NK-92 (cell line): Measurements from ENCODE around the gene HSD17B14.
"Not testable (repeated sequence)": the region's sequence is repeated elsewhere in the genome, so short reads cannot be mapped to it uniquely, and the experiment has no call there.

Experiments
- DNase-seq: peaks from one replicate; lab custom pipeline; 2025; ENCODE audit not compliant: unreplicated experiment; lab: John Stamatoyannopoulos, UW

The HSD17B14 gene

DNA sequence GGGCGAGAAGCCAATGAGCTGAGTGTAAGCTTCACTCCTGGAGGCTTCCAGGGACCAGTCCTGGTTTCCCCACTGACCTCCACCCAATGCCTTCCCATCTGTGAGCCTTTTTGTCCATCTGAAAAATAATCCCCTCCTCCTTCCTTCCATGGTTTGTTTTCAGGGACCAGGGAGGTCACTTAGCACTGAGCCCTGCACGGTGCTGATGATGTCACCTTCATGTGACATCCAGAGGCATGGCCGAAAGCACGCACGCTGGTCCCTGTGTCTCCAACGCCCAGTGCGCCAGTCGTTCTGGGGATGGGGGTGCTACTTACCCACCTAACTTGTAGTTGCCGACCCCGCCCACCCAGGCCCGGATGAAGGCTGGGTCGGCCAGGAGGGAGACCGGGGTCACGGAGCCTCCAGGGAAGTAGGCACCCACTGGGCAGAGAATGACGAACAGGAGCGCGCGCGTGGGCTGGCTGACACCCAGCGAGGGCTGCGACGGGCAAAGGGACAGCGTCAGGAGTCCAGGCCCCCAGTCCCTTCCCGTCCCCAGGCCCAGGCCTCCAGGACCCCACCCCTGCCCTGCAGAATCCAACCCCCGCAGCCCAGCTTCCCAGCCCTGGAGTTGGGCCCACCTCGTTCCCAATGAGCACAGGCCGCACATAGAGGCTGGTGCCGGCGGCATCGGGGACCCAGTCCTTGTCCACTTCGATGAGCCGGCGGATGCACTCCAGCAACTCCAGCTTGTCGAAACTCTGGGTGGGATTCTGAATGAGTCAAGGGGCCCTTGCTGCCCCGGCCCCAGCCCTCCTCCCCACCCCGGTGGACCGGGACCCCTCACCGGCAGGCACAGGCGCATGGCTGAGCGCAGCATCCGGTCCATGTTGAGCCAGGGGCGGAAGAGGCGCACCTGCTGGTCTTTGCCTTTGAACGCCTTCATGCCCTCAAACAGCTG is 36.7 kb downstream of the HSD17B14 start:
- DNase-seq = no peak

DNA sequence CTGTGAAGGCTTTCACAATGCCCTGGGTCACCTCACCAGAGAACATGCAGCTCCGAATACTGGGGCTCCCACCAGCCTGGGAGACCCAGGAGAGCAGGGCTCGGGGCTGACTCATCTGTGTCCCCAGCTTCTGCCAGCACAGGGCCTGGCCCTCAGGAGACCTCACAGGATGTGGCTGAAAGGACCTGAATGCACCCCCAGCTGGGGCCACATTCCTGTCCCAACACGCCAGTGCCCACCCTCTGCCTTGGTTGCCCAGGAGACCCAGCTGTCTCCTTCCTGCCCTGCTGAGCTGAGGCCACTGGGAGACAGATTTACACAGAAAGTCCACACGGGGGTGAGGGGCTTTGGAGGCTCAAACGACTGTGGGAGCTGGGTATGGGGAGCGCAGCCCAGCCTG is 37.4 kb downstream of the HSD17B14 start:
- no peak for DNase-seq

DNA sequence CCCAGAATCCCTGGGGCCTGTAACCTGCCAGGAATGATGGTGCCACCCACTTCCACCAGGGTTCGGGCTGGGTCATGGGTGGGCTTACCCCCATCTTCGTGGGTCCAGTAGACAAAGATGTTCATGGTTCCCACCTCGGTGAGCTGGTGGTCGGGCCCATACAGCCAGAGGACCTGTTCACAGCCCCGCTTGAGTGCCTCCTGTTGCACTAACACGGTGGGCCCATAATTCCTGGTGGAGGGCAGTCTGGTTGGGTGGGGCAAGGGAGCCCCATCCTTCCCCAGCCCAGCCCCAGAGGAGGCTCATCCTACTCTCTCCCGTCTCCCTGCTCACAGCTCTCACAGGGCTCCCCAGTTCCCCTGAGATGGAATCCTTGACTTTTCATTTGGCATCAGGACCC is 39.2 kb downstream of the HSD17B14 start:
- DNase-seq = no peak

DNA sequence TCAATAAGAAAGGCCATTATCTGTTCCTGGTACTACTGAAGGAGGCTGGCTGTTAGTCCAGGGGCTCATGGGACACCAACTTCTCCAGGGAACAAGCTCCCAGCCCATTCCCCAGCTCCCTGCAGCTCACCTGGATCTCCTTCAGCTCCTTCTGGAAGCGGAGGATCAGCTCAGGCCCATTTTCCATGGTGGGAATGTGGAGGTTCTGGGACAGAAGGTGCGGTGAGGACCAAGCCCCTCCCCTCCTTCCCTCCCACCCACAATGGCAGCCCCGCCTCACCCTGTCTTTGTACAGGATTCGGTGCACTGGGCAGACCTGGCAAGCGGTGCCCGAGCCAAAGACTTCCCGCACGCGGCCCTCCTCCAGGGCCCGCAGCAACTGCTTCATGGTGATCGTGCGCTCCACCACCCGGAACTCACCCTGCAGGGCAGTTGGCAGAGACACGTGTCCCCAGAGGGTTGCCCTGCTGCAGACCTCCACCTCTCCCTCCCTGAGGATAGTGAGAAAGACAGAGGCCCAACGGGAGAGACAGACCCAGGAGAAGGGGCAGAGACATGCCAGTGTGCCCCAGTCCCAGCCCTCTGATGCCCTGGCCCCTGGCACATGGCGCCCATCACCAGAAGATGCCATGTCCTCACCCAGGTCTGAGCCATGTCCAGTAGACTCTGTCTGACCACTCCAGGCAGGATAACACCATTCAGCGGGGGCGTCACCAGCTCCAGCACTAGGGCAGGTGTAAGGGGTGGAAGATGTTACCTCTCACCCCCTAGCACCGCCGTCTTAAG is 39.8 kb downstream of the HSD17B14 start:
- no peak for DNase-seq

DNA sequence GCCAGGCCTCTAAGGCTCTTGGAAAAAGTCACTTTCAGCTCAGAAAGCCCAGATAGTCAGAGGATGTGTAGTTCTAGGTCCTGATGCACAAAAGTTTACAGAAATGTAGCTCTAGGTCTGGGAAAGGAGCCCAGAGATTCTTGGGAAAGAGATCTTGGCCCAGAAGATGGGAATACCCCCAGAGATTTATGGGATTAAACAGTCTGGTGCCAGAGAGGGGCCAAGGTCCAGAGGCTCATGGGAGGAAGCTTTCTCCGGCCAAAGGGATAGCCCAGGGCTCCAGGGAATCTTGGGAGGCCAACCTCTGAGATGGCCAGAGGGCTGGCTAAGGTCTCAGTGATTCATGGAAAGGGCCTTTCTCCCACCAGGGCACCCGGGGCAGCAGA is 40.6 kb downstream of the HSD17B14 start:
- no peak for DNase-seq

DNA sequence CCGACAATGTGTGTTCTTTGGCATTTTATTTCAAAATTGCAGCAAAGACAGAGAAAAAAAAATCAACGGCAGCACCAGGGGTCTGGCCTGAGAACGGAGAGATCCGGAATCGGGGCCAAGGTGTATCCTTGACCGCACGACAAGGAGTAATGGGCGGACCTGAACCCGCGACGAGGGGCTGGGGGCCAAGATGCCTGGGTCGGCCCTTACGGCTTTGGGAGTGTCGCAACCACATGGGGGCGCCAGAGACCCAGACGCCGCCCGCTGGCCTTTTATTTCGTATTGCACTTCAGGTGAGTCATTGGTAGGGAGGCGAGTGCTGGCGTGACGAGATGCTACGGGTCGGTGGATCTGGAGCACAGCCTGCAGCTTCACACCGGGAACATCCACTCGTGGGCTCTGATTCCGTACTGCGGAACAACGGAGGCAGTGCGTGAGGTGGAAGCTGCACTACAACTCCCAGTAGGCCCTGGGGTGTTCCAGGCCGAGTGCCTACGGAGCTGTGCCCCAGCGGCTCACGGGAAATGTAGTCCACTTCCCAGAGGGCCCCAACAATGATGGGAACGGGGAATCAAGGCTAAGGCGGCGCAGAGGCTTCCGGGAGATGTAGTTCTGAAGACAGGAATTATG is 41.1 kb downstream of the HSD17B14 start:
- DNase-seq = no peak

DNA sequence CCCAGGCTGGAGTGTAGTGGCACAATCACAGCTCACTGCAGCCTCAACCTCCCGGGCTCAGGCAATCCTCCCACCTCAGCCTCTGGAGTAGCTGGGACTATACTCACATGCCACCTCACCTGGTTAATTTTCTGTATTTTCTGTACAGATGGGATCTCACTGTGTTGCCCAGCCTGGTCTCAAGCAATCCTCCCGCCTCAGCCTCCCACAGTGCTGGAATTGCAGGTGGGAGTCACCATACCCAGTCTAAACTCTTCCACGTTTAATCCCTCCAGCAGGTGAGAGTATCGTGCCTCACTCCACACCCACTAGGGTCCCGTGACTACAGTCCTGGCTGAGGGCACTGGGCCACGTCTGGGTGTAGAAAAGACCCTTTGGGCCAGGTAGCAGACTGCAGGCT is 42.0 kb downstream of the HSD17B14 start:
- no peak for DNase-seq

DNA sequence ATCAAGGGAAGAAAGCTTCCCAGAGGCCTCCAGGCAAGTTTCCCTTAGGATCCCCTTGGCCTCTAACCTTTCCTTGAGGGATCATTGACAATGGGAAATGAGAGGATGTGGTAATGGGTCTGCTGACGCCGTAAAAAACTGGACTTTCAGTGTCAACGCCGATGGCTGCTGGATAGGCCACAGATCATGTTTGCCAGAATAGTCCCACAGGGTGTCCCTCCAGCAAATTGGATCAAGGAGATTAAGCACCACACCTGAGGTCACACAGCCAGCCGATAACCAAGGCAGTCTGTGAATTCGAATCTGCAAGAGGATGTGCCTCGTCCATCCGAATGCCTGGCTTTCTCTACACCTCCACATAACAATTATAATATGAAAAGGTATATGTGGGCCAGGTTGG is 43.0 kb downstream of the HSD17B14 start:
- no peak for DNase-seq

DNA sequence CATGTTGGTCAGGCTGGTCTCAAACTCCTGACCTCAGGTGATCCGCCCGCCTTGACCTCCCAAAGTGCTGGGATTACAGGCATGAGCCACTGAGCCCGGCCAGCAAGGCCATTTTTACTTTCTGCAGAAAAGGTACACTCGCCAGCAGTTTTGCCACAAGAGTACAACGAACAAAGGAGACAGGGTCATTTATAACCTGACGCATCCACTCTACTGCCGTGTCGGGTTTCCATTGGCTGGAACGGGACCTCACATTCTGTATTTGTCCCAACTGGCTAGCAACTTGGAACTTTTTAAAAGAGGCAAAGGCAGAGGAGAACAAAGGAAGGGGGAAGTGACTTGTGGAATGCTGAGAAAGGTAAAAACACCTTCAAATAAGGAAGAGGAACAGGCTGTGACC is 49.0 kb downstream of the HSD17B14 start:
- not testable (repeated sequence) for DNase-seq

DNA sequence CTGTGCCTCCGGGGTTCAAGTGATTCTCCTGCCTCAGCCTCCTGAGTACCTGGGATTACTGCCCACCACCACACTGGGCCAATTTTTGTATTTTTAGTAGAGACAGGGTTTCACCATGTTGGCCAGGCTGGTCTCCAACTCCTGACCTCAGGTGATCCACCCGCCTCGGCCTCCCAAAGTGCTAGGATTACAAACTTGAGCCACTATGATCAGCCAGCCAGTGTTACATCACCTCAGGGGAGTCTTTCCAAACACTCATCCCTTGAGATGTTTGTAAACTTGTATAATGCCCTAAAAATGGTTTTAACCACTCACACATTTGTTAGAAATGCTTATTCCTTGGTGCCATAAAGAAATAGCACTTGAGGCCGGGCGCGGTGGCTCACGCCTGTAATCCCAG is 49.9 kb downstream of the HSD17B14 start:
- DNase-seq = not testable (repeated sequence)

DNA sequence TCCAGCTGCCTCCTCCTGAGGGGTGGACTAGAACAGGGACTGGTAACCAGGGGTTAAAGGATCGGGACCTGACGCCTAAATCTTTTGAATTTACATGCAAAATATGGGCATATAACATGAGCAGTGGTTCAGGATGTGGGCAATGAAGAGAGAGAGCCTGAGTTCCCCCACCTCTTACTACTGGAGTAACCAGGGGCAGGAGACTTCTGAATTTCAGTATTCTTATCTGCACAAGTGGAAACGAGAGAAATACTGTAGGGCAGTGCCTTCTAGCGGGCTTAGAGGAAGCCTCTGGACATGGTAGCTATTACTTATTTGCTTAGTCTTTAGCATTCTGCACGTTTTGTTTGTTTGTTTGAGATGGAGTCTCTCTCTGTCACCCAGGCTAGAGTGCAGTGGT is 51.8 kb downstream of the HSD17B14 start:
- no peak for DNase-seq

DNA sequence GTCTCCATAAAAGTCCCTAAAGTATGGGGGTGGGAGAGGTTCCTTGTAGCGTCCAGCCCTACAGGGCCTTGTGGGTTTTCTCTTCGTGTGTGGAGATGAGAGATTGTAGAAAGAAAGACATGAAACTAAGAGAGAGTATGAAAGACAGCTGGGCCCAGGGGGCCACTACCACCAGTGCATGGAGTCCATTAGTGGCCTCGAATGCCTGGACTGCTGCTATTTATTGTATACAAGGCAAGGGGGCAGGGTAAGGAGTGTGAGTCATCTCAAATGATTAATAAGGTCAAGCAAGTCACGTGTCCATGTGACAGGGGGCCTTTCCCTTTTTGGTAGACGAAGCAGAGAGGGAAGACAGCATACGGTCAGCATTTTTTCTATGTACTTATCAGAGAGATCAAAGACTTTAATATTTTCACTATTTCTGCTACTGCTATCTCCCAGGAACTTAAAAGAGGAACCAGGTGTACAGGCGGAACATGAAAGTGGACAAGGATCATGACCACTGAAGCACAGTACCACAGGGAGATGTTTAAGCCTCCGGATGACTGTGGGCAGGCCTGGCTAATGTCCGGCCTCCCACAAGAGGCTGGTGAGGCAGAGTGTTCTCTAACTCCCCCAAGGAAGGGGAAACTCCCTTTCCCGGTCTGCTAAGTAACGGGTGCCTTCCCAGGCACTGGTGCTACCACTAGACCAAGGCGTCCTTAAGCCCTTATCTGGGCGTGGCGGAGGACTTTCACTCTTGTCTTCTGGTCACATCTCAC is 55.5 kb downstream of the HSD17B14 start:
- no peak for DNase-seq

DNA sequence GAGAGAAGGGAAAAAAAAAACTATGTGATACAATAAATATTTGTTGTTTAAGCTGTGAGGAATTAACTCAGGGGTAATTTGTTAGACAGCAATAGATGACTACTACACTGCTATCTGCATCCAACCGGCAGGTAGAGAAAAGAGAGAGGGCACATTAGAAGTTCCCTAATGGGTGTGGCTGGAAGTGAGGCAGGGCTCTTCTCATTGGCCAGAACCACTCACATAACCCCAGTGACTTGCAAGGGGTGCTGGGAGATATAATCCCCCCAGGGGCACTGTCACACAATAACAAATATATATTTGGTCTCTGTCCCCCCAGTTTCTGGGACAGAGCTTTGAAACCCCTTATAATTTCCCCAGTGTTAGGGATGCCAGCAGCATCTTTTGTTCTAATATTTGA is 56.7 kb downstream of the HSD17B14 start:
- DNase-seq = no peak

DNA sequence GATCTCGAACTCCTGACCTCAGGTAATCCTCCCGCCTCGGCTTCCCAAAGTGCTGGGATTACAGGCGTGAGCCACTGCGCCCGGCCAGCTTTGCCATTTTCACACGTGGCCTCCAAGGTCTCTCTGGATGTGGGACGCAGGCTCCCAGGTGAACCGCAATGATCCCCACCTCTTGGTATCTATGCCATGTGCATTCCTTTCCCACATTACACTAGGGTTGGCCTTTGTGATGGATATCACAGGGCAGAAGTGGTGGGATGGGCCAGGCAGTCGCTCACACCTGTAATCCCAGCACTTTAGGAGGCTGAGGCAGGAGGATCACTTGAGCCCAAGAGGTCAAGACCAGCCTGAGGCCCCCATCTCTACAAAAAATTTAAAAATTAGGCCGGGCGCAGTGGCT is 58.6 kb downstream of the HSD17B14 start:
- DNase-seq = no peak

DNA sequence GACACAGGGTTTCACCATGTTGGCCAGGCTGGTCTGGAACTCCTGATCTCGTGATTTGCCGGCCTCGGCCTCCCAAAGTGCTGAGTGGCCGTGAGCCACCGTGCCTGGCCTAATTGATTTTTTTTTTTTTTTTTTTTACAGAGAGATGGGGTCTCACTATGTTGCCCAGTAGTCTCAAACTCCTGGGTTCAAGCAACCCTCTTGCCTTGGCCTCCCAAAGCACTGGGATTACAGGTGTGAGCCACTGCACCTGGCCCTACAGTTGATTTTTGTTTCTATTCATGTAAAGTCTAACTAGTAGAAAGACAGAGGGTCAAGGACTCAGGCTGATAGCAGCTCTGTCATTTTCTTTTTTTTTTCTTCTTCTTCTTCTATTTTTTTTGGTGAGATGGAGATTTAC is 59.2 kb downstream of the HSD17B14 start:
- no peak for DNase-seq

DNA sequence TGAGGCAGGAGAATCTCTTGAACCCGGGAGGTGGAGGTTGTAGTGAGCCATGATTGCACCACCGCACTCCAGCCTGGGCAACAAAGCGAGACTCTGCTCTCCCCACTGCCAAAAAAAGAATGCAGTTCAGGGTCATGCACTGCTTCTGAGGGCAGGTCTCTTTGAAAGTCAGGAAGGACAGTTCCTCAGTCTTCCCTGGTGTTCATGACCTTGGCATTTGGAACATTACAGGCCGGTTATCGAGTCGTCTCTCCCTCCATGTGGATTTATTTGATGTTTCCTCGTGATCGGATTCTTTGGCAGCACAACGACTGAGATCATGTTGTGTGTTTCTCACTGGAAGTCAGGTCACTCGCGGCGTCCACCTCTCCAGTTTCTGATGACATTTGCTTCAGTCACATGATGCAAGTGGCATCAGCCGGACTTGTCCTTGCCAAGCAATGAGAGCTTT is 63.8 kb downstream of the HSD17B14 start:
- no peak for DNase-seq

DNA sequence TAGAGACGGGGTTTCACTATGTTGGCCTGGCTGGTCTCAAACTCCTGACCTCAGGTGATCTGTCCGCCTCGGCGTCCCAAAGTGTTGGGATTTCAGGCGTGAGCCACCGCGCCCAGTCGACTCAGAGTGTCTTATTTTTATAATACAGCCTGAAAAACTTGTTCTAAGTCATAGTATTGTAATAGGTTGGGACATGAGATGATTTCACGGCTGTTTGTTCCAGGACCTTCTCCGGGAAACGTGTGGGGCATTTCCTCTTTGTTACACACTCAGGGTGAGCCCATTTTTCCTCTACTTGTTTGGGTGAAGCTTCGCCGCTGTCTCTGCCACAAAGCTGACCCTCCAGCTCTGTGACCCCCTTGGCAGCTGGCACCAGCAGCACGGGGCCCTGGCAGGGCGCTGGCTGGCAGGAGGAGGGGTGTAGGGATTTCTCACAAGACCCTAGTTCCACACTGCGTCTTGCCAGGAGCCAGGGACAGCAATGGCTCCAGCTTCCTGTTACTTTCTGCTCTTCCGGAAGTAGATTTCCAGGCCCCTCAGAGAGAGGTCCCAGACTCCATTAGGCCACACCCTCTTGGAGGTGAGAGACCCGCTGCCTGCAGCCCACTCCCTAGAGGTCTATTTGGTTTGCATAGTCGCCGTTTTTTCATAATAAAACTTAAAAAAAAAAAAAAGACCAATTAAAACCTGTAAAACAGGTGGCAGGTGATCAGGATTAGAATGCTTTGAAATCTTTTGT is 65.4 kb downstream of the HSD17B14 start:
- DNase-seq = no peak

DNA sequence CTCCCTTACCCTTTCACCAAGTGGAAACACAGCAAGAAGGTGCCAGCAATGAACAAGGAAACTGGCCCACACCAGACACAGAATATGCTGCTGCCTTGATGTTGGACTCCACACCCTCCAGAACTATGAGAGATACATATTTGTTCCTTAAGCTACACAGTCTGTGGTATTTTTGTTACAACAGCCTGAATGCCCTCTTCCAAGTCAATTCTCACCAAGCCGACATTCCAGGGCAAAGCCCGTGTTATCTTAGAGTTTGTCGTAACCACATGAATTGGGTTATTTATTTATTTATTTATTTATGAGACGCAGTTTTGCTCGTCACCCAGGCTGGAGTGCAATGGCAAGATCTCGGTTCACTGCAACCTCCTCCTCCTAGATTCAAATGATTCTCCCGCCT is 66.0 kb downstream of the HSD17B14 start:
- no peak for DNase-seq

DNA sequence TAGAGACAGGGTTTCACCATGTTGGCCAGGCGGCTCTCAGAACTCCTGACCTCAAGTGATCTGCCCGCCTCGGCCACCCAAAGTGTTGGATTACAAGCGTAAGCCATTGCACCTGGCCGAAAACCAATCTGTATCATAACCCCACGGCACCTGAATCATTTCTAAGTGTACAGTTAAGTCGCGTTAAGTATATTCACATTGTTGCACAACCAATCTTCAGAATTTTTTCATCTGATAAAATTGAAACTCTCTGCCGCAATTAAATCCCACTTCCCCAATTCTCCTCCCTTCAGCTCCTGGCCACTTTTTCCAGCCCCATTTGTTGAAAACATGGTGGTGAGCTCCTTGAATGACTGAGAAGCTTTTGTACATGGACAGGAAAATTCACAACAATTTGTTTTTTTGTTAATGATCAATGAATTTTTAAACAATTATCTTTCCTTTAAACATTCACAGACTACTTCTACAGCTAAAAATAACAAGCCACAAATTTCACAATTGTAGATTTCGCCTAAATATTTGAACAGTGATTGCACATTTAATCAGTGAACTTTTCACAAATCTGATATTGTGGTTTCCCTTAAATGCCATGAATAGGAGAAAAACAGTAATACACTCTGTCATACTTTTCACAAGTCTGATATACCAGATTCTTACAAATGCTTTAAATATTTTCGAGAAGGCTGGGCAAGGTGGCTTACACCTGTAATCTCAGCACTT is 67.1 kb downstream of the HSD17B14 start:
- no peak for DNase-seq
